NCI-H460 (cell line): ENCODE data around the gene SYF2. TPM values are rescaled to one million over a fixed set of nuclear protein-coding genes. Genes with fewer than 3 reads are reported as not detected.
"Not testable (repeated sequence)": the region's sequence is repeated elsewhere in the genome, so short reads cannot be mapped to it uniquely, and the experiment has no call there.

Experiments used
- DNase-seq: peaks from one replicate; pipeline ENCODE4 v3.0.0-alpha.2; 2016; ENCODE audit warnings: low read depth; ENCODE audit errors: extremely low read depth
- total RNA-seq: library from RNA; depleted of rRNA; stranded (reverse); fragments of >200 nt; shearing (Covaris generic); gene quantifications from 2 replicates; pipeline ENCODE4 v1.2.3, GENCODE V29; 2014

SYF2 gene
- total RNA-seq, 1 experiment from 2014 or later: 60.7 TPM

DNA sequence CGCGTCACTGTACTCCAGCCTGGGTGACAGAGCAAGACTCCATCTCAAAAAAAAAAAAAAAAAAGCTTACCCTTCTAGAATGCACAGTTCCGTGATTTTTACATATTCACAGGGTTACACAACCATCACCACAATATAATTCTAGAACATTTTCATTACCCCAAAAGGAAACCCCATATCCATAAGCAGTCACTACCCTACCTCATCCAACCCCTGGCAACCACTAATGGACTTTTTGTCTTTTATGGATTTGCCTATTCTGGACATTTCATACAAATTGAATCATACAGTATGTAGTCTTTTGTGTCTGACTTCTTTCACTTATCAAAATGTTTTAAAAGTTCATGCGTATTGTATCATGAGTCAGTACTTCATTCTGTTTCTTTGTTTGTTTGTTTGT lies 22.8 kb downstream of the SYF2 start:
- DNase-seq: no peak

GRCh38 chr1:25208561-25209222 lies 23.6 kb downstream of the SYF2 start:
- no peak for DNase-seq

GRCh38 chr1:25208092-25208491 lies 24.2 kb downstream of the SYF2 start:
- DNase-seq: no peak

DNA sequence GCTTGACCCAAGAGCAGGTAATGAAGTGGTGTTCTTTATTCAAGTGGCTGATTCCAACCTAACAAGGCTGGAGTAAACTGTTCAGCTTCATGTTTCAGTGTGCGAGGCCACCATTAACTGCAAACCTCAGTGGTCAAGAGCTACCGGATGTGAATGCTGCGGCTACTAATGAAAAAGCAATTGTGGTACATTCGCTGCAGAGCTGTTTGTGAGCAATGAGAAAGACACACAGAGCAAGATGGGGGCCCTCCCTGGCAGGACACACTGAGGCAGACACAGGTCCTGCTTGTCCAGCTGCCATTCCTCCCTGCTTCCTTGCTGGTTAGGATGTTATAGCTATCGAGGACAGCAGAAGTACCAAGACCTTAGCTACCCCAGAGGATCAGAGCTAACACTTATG lies 26.1 kb downstream of the SYF2 start:
- no peak for DNase-seq

- DNase-seq: no peak
These were observed 26.5 kb downstream of the SYF2 start for GRCh38 chr1:25205786-25206185.

GRCh38 chr1:25204797-25205480 lies 27.4 kb downstream of the SYF2 start:
- peak; percentile 40 for DNase-seq

DNA sequence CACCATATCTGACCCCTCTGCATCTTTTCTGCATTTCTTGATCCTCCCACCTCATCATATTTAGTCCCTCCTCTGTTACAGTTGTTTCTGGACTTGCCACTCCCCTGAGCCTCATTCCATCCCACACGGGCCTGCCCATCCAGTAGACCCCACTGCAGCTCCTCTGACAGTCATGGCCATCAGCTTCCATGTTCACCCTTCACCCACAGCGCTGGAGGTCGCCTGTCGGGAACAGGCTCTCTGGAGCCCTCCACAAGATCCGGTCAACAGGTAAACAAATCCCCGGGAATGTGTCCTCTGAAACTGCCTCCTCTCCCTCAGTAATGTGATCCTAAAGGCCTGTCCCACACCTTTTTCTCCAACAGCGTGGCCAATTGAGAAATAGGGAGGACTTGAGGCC lies 31.3 kb downstream of the SYF2 start:
- no peak for DNase-seq

GRCh38 chr1:25199819-25200620 lies 32.3 kb downstream of the SYF2 start:
- DNase-seq: no peak

DNA sequence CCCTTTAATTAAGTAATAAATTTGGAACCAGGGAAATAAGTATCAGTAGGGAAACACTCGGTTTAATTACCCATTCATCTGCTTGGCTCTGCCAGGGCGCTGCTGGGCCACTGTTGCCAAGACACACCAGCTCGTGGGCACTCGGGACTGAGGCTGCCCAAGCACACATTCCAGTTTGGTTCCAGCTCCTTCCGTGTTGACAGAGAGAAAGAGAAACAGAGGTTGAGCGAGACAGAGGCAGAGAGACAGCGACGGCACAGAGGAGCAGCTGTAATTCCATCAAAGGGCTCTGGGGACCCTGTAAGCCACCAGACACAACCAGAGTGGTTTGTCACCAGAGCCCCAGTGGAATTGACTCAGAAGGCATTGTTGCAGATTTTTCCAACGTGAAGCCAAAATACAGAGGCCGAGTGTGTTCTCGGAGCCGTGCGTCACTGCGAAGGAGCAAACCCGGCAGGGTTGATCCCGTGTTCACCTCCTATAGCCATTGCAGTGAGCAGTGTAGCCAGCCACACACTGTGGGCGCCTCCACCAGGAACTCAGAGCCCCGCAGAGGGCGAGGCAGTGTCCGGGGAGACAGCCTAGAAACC lies 33.5 kb downstream of the SYF2 start:
- DNase-seq: no peak

GRCh38 chr1:25197982-25198662 lies 34.2 kb downstream of the SYF2 start:
- no peak for DNase-seq

DNA sequence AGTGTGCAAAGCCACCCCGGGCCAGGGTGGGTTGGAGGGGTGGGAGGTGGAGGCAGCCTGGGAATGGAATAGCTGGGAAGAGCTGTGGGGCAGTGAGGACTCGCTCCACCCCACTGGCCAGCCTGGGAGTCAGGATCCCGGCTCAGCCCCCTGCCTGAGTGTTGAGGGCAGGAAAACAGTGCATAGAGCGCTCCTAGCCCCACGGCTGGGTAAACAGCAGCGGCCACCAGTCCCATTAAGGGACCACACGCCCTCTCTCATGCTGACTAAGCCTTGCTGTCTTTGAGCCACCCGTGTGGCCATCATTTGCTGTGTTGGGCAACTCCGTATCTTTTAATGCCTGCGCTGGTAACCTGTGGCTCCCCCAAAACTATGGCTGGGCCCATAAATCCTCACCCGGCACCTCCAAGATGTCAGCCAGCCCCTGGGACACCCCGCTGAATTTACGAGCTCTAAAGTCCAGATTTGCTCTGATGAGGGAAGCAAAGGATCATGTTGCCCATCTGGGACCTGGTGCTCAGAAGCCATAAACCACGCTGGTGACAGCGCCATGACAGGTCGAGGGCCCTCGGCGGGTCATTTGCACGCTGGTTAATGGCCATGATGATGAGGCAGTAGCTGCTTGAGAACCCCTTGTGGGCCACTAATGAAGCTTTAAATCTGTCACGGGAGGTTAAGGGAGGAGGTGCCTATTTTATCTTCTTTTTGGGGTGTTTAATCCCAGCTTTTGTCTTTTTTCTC lies 34.9 kb downstream of the SYF2 start:
- DNase-seq: no peak

GRCh38 chr1:25196830-25197229 lies 35.5 kb downstream of the SYF2 start:
- no peak for DNase-seq

DNA sequence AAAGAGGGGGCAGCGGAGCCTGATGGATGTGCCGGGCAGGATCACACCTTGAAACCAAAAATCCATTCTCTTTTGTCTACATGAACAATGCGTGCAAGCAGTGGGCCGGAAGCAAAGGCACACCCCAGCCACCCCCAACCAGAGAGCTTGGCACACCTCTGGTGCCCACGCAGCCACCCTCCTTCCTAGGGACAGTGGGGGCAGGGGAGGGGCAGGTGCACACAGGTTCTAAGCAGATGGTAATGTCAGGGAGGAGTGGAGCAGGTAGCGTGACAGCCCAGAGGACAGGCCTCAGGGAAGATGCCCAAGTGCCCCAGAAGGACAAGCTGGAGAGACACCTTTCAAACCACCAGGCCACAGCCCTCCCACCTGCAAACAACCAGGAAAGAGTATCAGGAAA lies 36.5 kb downstream of the SYF2 start:
- DNase-seq: no peak

DNA sequence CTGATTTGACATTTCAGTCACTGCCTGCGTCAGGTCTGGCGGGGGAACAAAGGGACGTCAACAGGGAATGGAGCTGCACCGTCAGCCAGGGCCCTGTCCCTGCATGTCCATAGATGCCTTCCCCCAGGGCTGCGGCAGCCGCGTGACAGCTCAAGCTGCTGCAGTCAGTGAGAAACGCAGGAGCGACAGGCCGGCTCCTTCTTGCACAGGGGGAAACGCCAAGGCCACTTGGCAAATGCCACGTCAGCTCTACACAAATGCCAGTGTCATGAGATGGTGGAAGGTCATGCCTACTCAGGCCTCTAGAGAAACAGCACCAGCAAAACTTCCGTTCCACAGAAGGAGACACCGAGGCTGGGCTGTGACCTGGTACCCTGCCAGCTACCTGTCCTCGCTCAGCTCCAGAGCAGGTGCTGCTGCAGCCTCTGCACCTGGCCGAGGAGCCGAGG lies 37.7 kb downstream of the SYF2 start:
- DNase-seq: no peak

GRCh38 chr1:25194054-25194453 lies 38.2 kb downstream of the SYF2 start:
- no peak for DNase-seq

GRCh38 chr1:25193229-25193628 lies 39.1 kb downstream of the SYF2 start:
- DNase-seq: no peak

- DNase-seq: no peak
These were observed 40.1 kb downstream of the SYF2 start for GRCh38 chr1:25192154-25192553.

GRCh38 chr1:25190260-25190659 lies 42.0 kb downstream of the SYF2 start:
- no peak for DNase-seq

DNA sequence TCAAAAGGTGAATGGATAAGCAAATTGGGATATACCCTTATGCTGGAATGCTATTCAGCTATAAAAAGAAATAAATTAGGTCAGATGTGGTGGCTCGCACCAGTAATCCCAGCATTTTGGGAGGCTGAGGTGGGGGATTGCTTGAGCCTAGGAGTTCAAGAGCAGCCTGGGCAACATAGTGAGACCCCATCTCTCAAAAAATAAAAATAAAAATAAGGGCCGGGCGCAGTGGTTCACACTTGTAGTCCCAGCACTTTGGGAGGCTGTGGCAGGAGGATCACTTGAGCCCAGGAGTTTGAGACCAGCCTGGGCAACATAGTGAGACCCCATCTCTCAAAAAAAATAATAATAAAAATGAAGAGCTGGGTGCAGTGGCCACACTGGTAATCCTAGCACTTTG lies 44.4 kb downstream of the SYF2 start:
- DNase-seq: not testable (repeated sequence)

DNA sequence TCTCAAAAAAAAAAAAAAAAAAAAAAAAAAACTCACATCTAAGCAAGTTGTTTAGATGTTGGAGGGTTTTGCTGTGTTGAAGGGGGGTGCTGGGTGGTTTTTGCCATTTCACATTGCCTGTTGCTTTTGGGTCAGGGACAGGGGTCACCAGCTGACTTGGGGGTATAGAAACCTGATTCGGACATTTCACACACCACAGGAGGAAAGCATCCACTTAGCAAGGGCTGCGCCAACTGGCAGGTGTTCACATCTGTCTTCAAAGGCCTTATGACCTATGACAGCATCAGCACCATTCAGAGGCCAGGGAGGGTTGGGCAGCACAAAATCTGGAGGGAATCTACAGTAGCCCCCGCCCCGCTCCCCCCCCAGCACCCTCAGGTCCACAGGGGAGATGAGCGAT lies 45.2 kb downstream of the SYF2 start:
- DNase-seq: no peak
